KMS-11 (cell line): ENCODE measurements around the gene SDK1.
A peak's percentile ranks its signal among the peaks of the same experiment; 100 is the strongest.

Experiments used
- H2AFZ ChIP-seq: fragments of 200-600 bp; sonication (generic); 2 replicates; pipeline ENCODE4 v1.6.1; 2016; ENCODE audit warnings: antibody characterized with exemption, mixed run types, low read depth
- H3K27ac ChIP-seq: fragments of 200-600 bp; sonication (generic); 2 replicates; pipeline ENCODE4 v1.6.1; 2016; ENCODE audit warnings: mild to moderate bottlenecking, mixed run types
- H3K27me3 ChIP-seq: fragments of 200-600 bp; sonication (generic); 2 replicates; pipeline ENCODE4 v1.6.1; 2017; ENCODE audit warnings: mild to moderate bottlenecking, low read depth, mixed run types, moderate library complexity; ENCODE audit not compliant: insufficient read depth
- H3K36me3 ChIP-seq: fragments of 200-600 bp; sonication (generic); 2 replicates; pipeline ENCODE4 v1.6.1; 2017; ENCODE audit warnings: mild to moderate bottlenecking, mixed run types; ENCODE audit not compliant: insufficient read depth
- H3K4me1 ChIP-seq: fragments of 200-600 bp; sonication (generic); 2 replicates; pipeline ENCODE4 v1.6.1; 2016; ENCODE audit warnings: mild to moderate bottlenecking, low read depth, mixed run types; ENCODE audit not compliant: poor library complexity, severe bottlenecking
- H3K4me2 ChIP-seq: fragments of 200-600 bp; sonication (generic); 2 replicates; pipeline ENCODE4 v1.7.0; 2016; ENCODE audit warnings: mild to moderate bottlenecking, mixed run types
- H3K4me3 ChIP-seq: fragments of 200-600 bp; sonication (generic); IDR thresholded peaks from 2 replicates; pipeline ENCODE4 v1.6.1; 2017; ENCODE audit warnings: low read depth, low read length, mixed read lengths; ENCODE audit not compliant: insufficient read depth
- H3K79me2 ChIP-seq: fragments of 200-600 bp; sonication (generic); 2 replicates; pipeline ENCODE4 v1.6.1; 2016; ENCODE audit warnings: low read depth, mixed run types; ENCODE audit not compliant: insufficient read depth
- H3K9ac ChIP-seq: fragments of 200-600 bp; sonication (generic); 2 replicates; pipeline ENCODE4 v1.6.1; 2016; ENCODE audit warnings: mild to moderate bottlenecking, mixed run types
- H4K20me1 ChIP-seq: fragments of 200-600 bp; sonication (generic); 2 replicates; pipeline ENCODE4 v1.6.1; 2016; ENCODE audit warnings: mild to moderate bottlenecking, mixed run types; ENCODE audit not compliant: insufficient read depth
- TF ChIP-seq, protein P1 (sequence below): fragments of 200-600 bp; sonication (generic); conservative IDR thresholded peaks from 2 replicates; pipeline ENCODE4 v1.6.1; 2017; ENCODE audit warnings: low read depth, mild to moderate bottlenecking, antibody characterized with exemption, low read length, moderate library complexity, mixed read lengths

The SDK1 gene

DNA sequence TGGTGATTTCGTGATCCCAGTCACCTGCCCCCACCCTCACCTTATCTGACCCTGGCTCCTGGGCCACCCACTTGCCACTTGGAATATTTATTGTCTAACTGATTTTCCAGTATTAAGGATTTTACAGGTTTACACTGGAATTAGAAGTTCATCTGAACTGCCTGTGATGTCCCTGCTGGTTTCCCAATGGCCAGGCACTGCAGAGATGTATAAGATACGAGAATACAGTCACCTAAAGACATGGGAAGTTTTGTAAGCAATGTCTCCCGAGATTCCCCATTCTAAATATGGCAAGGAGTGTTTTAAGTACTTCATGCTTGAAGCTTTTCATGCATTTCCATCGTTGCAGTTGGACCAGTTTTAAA lies 592.7 kb downstream of the SDK1 start:
- Histone ChIP-seq H4K20me1 (no peaks in the 10 kb centered on the region), H3K27me3 (no peaks in the 10 kb centered on the region), H3K9ac (no peak overlapping the region), H3K4me1 (peaks cover 22% of the 10 kb centered on the region), H3K27ac (no peak overlapping the region), H2AFZ (no peak overlapping the region), H3K36me3 (no peaks in the 10 kb centered on the region), H3K79me2 (no peaks in the 10 kb centered on the region), H3K4me3 (no peak overlapping the region), H3K4me2 (no peak overlapping the region)
- TF ChIP-seq, protein P1, sequence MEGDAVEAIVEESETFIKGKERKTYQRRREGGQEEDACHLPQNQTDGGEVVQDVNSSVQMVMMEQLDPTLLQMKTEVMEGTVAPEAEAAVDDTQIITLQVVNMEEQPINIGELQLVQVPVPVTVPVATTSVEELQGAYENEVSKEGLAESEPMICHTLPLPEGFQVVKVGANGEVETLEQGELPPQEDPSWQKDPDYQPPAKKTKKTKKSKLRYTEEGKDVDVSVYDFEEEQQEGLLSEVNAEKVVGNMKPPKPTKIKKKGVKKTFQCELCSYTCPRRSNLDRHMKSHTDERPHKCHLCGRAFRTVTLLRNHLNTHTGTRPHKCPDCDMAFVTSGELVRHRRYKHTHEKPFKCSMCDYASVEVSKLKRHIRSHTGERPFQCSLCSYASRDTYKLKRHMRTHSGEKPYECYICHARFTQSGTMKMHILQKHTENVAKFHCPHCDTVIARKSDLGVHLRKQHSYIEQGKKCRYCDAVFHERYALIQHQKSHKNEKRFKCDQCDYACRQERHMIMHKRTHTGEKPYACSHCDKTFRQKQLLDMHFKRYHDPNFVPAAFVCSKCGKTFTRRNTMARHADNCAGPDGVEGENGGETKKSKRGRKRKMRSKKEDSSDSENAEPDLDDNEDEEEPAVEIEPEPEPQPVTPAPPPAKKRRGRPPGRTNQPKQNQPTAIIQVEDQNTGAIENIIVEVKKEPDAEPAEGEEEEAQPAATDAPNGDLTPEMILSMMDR, result no peak

DNA sequence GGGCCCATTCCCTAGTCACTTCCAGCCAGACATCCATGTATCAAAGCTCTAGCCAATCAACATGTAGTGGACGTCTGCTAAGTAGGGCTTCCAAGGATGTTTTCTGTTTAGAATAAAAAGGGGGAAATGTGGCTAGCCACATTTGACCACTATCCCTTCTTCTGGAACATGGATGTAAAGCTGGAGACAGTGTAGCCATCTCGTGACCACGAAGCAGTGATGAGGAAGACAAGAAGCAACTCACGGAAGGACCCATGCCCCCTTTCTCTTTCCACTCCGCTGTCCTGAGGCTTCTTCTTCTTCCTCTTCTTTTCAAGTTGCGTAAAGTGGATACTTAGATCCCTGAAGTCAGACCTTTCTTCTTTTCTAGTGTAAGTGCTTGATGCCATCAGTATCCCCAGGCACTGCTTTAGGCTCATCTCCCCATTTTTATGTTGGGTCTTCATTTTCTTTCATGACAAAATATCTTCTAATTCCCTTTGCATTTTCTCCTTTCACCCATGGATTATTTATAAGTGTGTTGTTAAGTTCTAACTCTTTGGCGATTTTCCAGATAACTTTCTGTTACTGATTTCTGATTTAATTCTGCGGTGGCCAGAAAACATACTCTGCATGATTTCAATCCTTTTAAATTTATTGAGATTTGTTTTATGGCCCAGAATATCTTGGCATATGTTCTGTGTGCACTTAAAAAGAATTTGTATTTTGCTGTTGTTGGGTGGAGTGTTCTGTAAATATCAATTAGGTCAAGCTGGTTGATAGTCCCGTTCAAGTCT lies 594.5 kb downstream of the SDK1 start:
- H3K79me2 ChIP-seq, result no peaks in the 10 kb centered on the region
- no peaks in the 10 kb centered on the region for H4K20me1 ChIP-seq
- no peak overlapping the region for H3K27ac ChIP-seq
- TF ChIP-seq, protein P1, result no peak
- no peaks in the 10 kb centered on the region for H3K27me3 ChIP-seq
- peaks cover 27% of the 10 kb centered on the region for H3K4me1 ChIP-seq
- no peak overlapping the region for H3K4me3 ChIP-seq
- H2AFZ ChIP-seq, result no peak overlapping the region
- H3K9ac ChIP-seq, result no peak overlapping the region
- H3K4me2 ChIP-seq, result no peak overlapping the region
- no peaks in the 10 kb centered on the region for H3K36me3 ChIP-seq

DNA sequence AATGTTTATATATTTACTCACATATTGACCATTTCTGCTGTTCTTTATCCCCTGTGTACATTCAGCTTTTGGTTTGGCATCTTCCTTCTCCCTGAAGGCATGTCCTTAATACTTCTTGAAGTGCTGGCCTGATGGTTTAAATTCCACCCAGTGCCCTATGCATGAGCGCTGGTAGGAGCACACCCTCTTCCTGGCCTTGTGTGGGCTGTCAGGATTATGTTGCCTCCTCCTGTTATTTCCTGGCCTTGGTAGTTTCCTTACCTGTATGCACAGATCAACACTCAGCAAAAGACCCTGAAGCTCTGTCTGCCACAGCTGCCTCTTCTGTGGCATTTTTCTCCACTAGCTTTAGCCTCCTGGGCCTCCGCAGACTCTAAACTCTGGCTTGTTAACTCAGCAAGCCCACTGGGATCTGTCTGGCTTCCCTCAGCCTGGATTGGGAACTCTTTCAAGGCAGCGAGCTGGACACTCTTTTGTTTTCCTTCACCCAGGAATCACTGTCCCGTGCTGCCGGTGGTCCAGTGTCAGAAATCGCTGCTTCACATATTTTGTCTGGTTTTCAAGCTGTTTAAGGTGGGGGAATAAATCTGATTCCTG lies 595.2 kb downstream of the SDK1 start:
- Histone ChIP-seq H3K79me2 (no peaks in the 10 kb centered on the region), H3K4me2 (no peak overlapping the region), H3K27me3 (no peaks in the 10 kb centered on the region), H3K36me3 (no peaks in the 10 kb centered on the region), H4K20me1 (no peaks in the 10 kb centered on the region), H2AFZ (no peak overlapping the region), H3K4me3 (no peak overlapping the region), H3K27ac (no peak overlapping the region), H3K4me1 (peaks cover 27% of the 10 kb centered on the region), H3K9ac (no peak overlapping the region)
- TF ChIP-seq, protein P1, result no peak

DNA sequence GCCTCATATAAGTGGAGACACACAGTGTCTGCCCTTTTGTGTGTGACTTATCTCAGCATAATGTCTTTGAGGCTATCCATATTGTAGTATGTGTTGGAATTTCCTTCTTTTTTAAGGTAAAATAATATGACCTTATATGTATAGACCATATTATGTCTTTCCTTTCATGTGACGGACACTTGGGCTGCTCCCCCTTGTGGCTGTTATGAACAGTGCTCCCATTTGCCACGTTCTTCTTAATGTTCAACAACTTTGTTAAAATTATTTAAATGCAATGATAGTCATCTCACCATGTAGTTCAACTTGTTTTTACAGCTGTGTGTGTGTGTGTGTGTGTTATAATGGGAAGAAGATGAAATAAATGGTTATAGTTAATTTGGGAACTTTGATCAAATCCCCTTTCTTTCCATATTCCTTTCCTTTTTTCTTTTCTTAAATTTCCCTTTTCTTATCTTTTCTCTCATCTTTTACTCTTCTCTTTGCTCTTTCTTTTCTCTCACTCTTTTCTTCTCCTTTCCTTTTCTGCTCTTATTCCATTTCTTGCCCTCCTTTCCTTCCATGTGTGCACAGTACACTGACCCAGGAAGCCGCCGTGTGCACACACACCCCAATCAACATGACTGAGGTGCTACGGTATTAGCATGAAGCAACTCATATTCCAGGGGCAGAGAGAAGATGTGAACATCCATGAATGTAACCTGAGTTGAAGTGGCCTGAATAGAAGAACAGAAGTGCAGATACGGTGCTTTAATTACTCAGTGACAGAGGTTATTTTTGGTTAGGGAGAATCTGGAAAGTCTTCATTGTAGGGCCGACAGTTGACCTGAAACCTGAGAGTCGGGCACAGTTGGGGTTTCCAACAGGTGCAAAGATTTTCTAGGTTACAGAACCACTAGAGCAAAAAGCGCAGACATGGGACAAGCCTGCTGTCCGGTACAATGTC lies 596.6 kb downstream of the SDK1 start:
- no peaks in the 10 kb centered on the region for H3K79me2 ChIP-seq
- H3K27ac ChIP-seq, result peak overlapping the region; percentile 33; the same call in 1 of the 2 replicates

More for the DNA sequence above, 596.6 kb downstream of the SDK1 start:
- Histone ChIP-seq H3K27me3 (no peaks in the 10 kb centered on the region), H2AFZ (peak overlapping the region; percentile 10; the same call in 1 of the 2 replicates), H4K20me1 (no peaks in the 10 kb centered on the region), H3K36me3 (no peaks in the 10 kb centered on the region), H3K4me1 (peaks cover 27% of the 10 kb centered on the region), H3K4me2 (peak overlapping the region; percentile 64; the same call in 1 of the 2 replicates), H3K4me3 (no peak overlapping the region), H3K9ac (no peak overlapping the region)
- TF ChIP-seq, protein P1, result peak; percentile 90
